Anterior cingulate cortex (tissue), 58 donors: Measurements from ENCODE around the gene SOX18.

Source experiments
- DNase-seq, 58 donors: peaks; one replicate each; lab custom pipeline; 2025; lab: John Stamatoyannopoulos, UW

SOX18 gene

GRCh38 chr20:64069614-64070243 is 20.3 kb upstream of the SOX18 start:
- DNase-seq: no peak

GRCh38 chr20:64069209-64069613 is 19.8 kb upstream of the SOX18 start:
- DNase-seq: no peak

GRCh38 chr20:64068386-64069208 is 19.2 kb upstream of the SOX18 start:
- no peak for DNase-seq

- DNase-seq: no peak
These were observed 18.4 kb upstream of the SOX18 start for GRCh38 chr20:64067733-64068307.

GRCh38 chr20:64067005-64067632 is 17.7 kb upstream of the SOX18 start:
- DNase-seq: no peak

- no peak for DNase-seq
These were observed 16.5 kb upstream of the SOX18 start for GRCh38 chr20:64065974-64066343.

GRCh38 chr20:64065062-64065973 is 15.9 kb upstream of the SOX18 start:
- no peak for DNase-seq

- no peak for DNase-seq
These were observed 14.8 kb upstream of the SOX18 start for GRCh38 chr20:64064145-64064698.

- peak in 19 of 58 donors; percentile 4 to 52 (median 30) for DNase-seq
These were observed 14.1 kb upstream of the SOX18 start for GRCh38 chr20:64063389-64064144.

- peak; percentile 73 to 99 (median 95) for DNase-seq
These were observed 13.4 kb upstream of the SOX18 start, which contains the start of gene TCEA2 for GRCh38 chr20:64062596-64063388. TSS of gene TCEA2 (plus strand) at chr20:64063198. CDS start at chr20:64063313, 115 bp downstream.

GRCh38 chr20:64062276-64062595 is 12.8 kb upstream of the SOX18 start:
- DNase-seq: peak in 2 of 58 donors; percentile 48 to 49

- peak in 3 of 58 donors; percentile 8 to 15 (median 9) for DNase-seq
These were observed 9.1 kb upstream of the SOX18 start for GRCh38 chr20:64058536-64058935.

- DNase-seq: peak in 30 of 58 donors; percentile 8 to 66 (median 26)
These were observed 8.4 kb upstream of the SOX18 start for GRCh38 chr20:64057628-64058498.

GRCh38 chr20:64056889-64057627 is 7.6 kb upstream of the SOX18 start:
- DNase-seq: no peak

- no peak for DNase-seq
These were observed 7.1 kb upstream of the SOX18 start for GRCh38 chr20:64056639-64056888.

GRCh38 chr20:64055893-64056638 is 6.6 kb upstream of the SOX18 start:
- no peak for DNase-seq
